ENCODE measurements around the gene ALDH3A2.

DNA sequence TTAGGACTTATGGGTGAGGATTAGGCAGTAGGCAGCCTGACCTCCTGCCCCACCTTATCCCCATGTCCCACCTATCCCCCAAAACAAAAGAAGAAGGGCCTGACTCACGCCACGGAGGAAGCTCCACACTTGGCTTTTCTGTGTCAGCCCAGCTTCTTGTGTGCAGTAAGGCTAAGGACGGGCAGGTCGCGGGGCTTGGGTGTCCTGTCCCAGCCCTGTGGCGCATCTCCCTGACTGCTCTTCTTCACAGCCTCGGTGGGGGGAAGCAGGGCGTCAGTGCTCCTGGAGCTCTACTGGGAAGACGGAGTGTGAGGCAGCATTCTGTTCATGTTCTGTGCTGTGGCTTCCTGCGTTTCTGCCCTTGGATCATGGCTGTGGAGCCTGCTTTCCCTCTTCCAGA, 34.6 kb upstream of the ALDH3A2 start:
- TF ChIP-seq EZH2 (IDR thresholded peaks at IDR 0.05; ENCODE audit: borderline replicate concordance, low read length): no peak
- TF ChIP-seq, protein P1, sequence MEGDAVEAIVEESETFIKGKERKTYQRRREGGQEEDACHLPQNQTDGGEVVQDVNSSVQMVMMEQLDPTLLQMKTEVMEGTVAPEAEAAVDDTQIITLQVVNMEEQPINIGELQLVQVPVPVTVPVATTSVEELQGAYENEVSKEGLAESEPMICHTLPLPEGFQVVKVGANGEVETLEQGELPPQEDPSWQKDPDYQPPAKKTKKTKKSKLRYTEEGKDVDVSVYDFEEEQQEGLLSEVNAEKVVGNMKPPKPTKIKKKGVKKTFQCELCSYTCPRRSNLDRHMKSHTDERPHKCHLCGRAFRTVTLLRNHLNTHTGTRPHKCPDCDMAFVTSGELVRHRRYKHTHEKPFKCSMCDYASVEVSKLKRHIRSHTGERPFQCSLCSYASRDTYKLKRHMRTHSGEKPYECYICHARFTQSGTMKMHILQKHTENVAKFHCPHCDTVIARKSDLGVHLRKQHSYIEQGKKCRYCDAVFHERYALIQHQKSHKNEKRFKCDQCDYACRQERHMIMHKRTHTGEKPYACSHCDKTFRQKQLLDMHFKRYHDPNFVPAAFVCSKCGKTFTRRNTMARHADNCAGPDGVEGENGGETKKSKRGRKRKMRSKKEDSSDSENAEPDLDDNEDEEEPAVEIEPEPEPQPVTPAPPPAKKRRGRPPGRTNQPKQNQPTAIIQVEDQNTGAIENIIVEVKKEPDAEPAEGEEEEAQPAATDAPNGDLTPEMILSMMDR (conservative IDR thresholded peaks at IDR 0.05 in 1 of 2, IDR thresholded peaks at IDR 0.05 in 1 of 2; ENCODE audit: extremely low read depth in 1 of 2, insufficient read depth in 1 of 2, low read depth in 1 of 2, low read length in 2 of 2): no peak
